ENCODE data around the gene KCNN3.

The KCNN3 gene

GRCh38 chr1:154906621-154907081 is 36.6 kb upstream of the KCNN3 start:
- no peak overlapping the region for H3K27ac ChIP-seq
- TF ChIP-seq ZFX (IDR thresholded peaks at IDR 0.05; ENCODE audit: borderline replicate concordance) (no peak), CTCF (IDR thresholded peaks at IDR 0.05) (peak; percentile 43)

GRCh38 chr1:154902938-154903566 is 33.0 kb upstream of the KCNN3 start:
- H3K27ac ChIP-seq: no peak overlapping the region
- TF ChIP-seq ZFX (IDR thresholded peaks at IDR 0.05; ENCODE audit: borderline replicate concordance): no peak

- no peak overlapping the region for H3K27ac ChIP-seq
- no peak for TF ChIP-seq CTCF (IDR thresholded peaks at IDR 0.05)
- TF ChIP-seq ZFX (IDR thresholded peaks at IDR 0.05; ENCODE audit: borderline replicate concordance): no peak
Observed at GRCh38 chr1:154901591-154901990, 31.5 kb upstream of the KCNN3 start.

- TF ChIP-seq ZFX (IDR thresholded peaks at IDR 0.05; ENCODE audit: borderline replicate concordance) (no peak), CTCF (IDR thresholded peaks at IDR 0.05) (no peak)
- H3K27ac ChIP-seq: no peak overlapping the region
Observed at GRCh38 chr1:154899041-154899440, 29.0 kb upstream of the KCNN3 start.

- no peak overlapping the region for H3K27ac ChIP-seq
- no peak for TF ChIP-seq CTCF (IDR thresholded peaks at IDR 0.05)
- TF ChIP-seq ZFX (IDR thresholded peaks at IDR 0.05; ENCODE audit: borderline replicate concordance): no peak
Observed at GRCh38 chr1:154896771-154897286, 26.7 kb upstream of the KCNN3 start.

GRCh38 chr1:154895798-154896197 is 25.7 kb upstream of the KCNN3 start:
- no peak overlapping the region for H3K27ac ChIP-seq

GRCh38 chr1:154891452-154891851 is 21.4 kb upstream of the KCNN3 start:
- no peak overlapping the region for H3K27ac ChIP-seq
- no peak for TF ChIP-seq ZFX (IDR thresholded peaks at IDR 0.05; ENCODE audit: borderline replicate concordance)
- no peak for TF ChIP-seq CTCF (IDR thresholded peaks at IDR 0.05)

More at GRCh38 chr1:154895798-154896197, 25.7 kb upstream of the KCNN3 start:
- TF ChIP-seq CTCF (IDR thresholded peaks at IDR 0.05) (no peak), ZFX (IDR thresholded peaks at IDR 0.05; ENCODE audit: borderline replicate concordance) (no peak)
